HL-60 (cell line): ENCODE results near the gene CPN2.

Source experiments
- GABPA ChIP-seq: IDR thresholded peaks from 2 replicates; pipeline ENCODE4 v1.6.1; 2012; ENCODE audit warnings: low read depth
- POLR2AphosphoS5 ChIP-seq: IDR thresholded peaks from 2 replicates; pipeline ENCODE4 v1.6.1; 2012; ENCODE audit warnings: low read depth
- SPI1 ChIP-seq: IDR thresholded peaks from 2 replicates; pipeline ENCODE4 v1.6.1; 2012; ENCODE audit warnings: low read depth, mild to moderate bottlenecking, borderline replicate concordance
- TF ChIP-seq, protein P1 (sequence below): IDR thresholded peaks from one replicate; pipeline ENCODE4 v1.5.1; 2011; ENCODE audit warnings: low read length, control low read depth, inconsistent platforms; ENCODE audit not compliant: insufficient read depth
- TF ChIP-seq, protein P2 (sequence below): IDR thresholded peaks from 2 replicates; pipeline ENCODE4 v1.6.1; 2012; ENCODE audit warnings: low read depth; ENCODE audit not compliant: insufficient replicate concordance

DNA sequence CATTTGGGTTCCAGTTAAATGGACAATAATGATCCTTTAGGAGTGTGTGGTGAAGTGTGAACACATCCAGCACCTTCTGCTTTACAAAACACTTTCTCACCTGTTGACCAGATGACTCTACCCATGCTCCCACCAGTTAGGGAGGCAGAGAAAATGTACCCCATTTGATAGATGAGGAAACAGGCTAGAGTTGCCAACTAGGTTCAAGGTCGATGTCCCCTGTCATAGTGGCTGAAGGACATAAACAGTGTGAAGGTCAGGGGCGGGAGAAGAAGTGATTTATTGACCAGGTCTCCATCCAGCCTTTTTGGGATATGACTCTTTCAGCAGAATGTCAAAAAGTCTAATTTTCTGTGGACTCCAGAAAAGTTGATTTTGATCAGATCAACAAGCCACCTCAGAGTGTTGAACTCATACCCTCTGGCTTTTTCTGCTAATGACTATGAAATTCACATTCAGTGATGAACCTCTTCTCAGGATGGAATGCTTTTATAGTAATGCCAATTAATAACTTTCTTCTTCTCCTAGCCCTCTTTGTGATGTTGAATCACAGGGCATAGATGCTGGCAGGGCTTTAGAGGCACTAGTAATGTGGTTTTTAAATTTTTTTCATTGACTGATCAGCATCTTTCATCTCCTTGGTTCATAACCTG is 57.5 kb downstream of the CPN2 start:
- TF ChIP-seq, protein P1, sequence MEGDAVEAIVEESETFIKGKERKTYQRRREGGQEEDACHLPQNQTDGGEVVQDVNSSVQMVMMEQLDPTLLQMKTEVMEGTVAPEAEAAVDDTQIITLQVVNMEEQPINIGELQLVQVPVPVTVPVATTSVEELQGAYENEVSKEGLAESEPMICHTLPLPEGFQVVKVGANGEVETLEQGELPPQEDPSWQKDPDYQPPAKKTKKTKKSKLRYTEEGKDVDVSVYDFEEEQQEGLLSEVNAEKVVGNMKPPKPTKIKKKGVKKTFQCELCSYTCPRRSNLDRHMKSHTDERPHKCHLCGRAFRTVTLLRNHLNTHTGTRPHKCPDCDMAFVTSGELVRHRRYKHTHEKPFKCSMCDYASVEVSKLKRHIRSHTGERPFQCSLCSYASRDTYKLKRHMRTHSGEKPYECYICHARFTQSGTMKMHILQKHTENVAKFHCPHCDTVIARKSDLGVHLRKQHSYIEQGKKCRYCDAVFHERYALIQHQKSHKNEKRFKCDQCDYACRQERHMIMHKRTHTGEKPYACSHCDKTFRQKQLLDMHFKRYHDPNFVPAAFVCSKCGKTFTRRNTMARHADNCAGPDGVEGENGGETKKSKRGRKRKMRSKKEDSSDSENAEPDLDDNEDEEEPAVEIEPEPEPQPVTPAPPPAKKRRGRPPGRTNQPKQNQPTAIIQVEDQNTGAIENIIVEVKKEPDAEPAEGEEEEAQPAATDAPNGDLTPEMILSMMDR: no peak
- TF ChIP-seq GABPA (no peak), POLR2AphosphoS5 (no peak), SPI1 (no peak)
- TF ChIP-seq, protein P2, sequence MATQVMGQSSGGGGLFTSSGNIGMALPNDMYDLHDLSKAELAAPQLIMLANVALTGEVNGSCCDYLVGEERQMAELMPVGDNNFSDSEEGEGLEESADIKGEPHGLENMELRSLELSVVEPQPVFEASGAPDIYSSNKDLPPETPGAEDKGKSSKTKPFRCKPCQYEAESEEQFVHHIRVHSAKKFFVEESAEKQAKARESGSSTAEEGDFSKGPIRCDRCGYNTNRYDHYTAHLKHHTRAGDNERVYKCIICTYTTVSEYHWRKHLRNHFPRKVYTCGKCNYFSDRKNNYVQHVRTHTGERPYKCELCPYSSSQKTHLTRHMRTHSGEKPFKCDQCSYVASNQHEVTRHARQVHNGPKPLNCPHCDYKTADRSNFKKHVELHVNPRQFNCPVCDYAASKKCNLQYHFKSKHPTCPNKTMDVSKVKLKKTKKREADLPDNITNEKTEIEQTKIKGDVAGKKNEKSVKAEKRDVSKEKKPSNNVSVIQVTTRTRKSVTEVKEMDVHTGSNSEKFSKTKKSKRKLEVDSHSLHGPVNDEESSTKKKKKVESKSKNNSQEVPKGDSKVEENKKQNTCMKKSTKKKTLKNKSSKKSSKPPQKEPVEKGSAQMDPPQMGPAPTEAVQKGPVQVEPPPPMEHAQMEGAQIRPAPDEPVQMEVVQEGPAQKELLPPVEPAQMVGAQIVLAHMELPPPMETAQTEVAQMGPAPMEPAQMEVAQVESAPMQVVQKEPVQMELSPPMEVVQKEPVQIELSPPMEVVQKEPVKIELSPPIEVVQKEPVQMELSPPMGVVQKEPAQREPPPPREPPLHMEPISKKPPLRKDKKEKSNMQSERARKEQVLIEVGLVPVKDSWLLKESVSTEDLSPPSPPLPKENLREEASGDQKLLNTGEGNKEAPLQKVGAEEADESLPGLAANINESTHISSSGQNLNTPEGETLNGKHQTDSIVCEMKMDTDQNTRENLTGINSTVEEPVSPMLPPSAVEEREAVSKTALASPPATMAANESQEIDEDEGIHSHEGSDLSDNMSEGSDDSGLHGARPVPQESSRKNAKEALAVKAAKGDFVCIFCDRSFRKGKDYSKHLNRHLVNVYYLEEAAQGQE: no peak
